A673 (cell line): ENCODE results near the gene SLC29A3. TPM values are rescaled to one million over a fixed set of nuclear protein-coding genes. Genes with fewer than 3 reads are reported as not detected.

Experiments used
- BruUV-seq: library from RNA; stranded (reverse); fragments of 400-500 nt; replicated peaks from 2 replicates; lab custom pipeline; 2021; lab: Mats Ljungman, UMichigan
- CTCF ChIA-PET: fragments of 300-600 bp; sonication (Branson Sonifier 250); formaldehyde crosslinking; loops from one replicate; lab custom pipeline; 2022; ENCODE audit warnings: antibody characterized with exemption; lab: Charles Lee
- POLR2A ChIA-PET: fragments of 300-600 bp; sonication (Branson Sonifier 250); formaldehyde crosslinking; loops from one replicate; lab custom pipeline; 2022; ENCODE audit warnings: antibody characterized with exemption; ENCODE audit not compliant: low non-redundant PET; lab: Charles Lee
- DNase-seq: peaks from one replicate; pipeline ENCODE4 v3.0.0-alpha.2; 2015; ENCODE audit warnings: low spot score
- H3K27ac ChIP-seq: fragments of 200-600 bp; sonication (generic); 2 replicates; pipeline ENCODE4 v1.5.1; 2016; ENCODE audit warnings: mixed run types, low read depth, mild to moderate bottlenecking, mixed read lengths, antibody characterized with exemption, low read length; ENCODE audit not compliant: poor library complexity, severe bottlenecking
- H3K27me3 ChIP-seq: fragments of 200-600 bp; sonication (generic); replicated peaks from 2 replicates; pipeline ENCODE4 v1.6.1; 2017; ENCODE audit warnings: mixed run types, low read depth, mild to moderate bottlenecking, mixed read lengths, antibody characterized with exemption, low read length; ENCODE audit not compliant: insufficient read depth, poor library complexity
- H3K36me3 ChIP-seq: fragments of 200-600 bp; sonication (generic); 2 replicates; pipeline ENCODE4 v1.6.1; 2016; ENCODE audit warnings: mixed run types, mild to moderate bottlenecking, mixed read lengths, antibody characterized with exemption, low read length; ENCODE audit not compliant: insufficient read depth, poor library complexity, severe bottlenecking
- H3K4me1 ChIP-seq: fragments of 200-600 bp; sonication (generic); 2 replicates; pipeline ENCODE4 v1.6.1; 2017; ENCODE audit warnings: mixed run types, mild to moderate bottlenecking, mixed read lengths, antibody characterized with exemption, low read length; ENCODE audit not compliant: insufficient read depth, poor library complexity, severe bottlenecking
- H3K4me3 ChIP-seq: fragments of 200-600 bp; sonication (generic); 2 replicates; pipeline ENCODE4 v1.5.1; 2016; ENCODE audit warnings: low read depth, mixed run types, mild to moderate bottlenecking, mixed read lengths, low read length; ENCODE audit not compliant: poor library complexity, severe bottlenecking
- H3K9me3 ChIP-seq: fragments of 200-600 bp; sonication (generic); 2 replicates; pipeline ENCODE4 v1.6.1; 2016; ENCODE audit warnings: mixed run types, low read depth, mild to moderate bottlenecking, mixed read lengths, antibody characterized with exemption, low read length; ENCODE audit not compliant: poor library complexity, severe bottlenecking
- CTCF ChIP-seq: fragments of 300-800, 200-600 bp; sonication (generic); conservative IDR thresholded peaks from 2 replicates; pipeline ENCODE4 v1.5.1; 2017; ENCODE audit warnings: low read depth, mild to moderate bottlenecking, antibody characterized with exemption, low read length, moderate library complexity, mixed read lengths
- EZH2 ChIP-seq: fragments of 200-600 bp; sonication (generic); IDR thresholded peaks from 2 replicates; pipeline ENCODE4 v1.6.1; 2017; ENCODE audit warnings: borderline replicate concordance, low read depth, mild to moderate bottlenecking, mixed read lengths, antibody characterized with exemption, low read length; ENCODE audit not compliant: poor library complexity, severe bottlenecking
- intact Hi-C: fragments of 100-400 bp; cut with micrococcal nuclease; formaldehyde crosslinking; loops from one replicate; pipeline ENCODE4 v1.10.0; 2022; ENCODE audit not compliant: unreplicated experiment
- total RNA-seq: library from RNA; stranded (reverse); gene quantifications from 2 replicates; pipeline ENCODE4 v1.2.3, GENCODE V29; 2021

The SLC29A3 gene
- total RNA-seq, 1 experiment from 2014 or later = 6.1 TPM

DNA sequence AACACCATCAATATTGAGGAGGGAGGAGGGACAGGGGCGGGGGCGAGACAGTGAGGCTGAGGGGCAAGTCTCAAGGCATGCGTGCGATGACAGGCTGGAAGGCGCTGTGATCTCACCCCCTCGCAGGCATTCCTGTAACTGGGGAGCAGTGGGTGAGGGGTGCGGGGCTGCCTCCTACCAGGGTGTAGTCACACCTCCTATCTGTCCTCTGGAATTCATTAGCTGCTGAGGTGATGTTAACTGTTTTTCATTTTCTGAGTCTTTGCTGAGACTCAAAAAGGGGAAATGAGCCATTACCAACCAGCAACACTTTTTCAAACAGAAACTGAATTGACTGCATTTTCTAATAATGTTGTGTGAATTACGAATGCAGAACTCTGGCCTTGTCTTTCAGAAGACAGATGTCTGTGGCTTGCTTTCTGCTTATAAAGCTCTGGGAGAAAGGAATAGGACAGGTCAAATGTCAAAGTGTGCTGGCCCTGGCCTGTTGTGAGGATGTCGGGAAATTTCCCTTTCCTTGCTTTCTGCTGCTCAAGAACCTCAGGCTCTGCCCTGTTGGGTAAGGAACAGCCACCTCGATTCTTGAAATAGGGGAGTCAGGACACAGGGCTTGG lies 53.9 kb downstream of the SLC29A3 start:
- no peak for DNase-seq
- ChIA-PET POLR2A (no interaction called here), CTCF (no interaction called here)
- no TSS peak for BruUV-seq
- TF ChIP-seq EZH2 = no peak
- TF ChIP-seq CTCF = no peak
- H3K9me3 ChIP-seq = no peaks in the 10 kb centered on the region
- peaks cover 5% of the 10 kb centered on the region for H3K4me1 ChIP-seq
- H3K27ac ChIP-seq = no peak overlapping the region
- H3K36me3 ChIP-seq = no peaks in the 10 kb centered on the region
- intact Hi-C loops = no loop called here
- no peak overlapping the region for H3K4me3 ChIP-seq
- H3K27me3 ChIP-seq = no peaks in the 10 kb centered on the region

GRCh38 chr10:71374481-71375233 lies 55.6 kb downstream of the SLC29A3 start:
- intact Hi-C loops = no loop called here
- H3K9me3 ChIP-seq = no peaks in the 10 kb centered on the region
- POLR2A ChIA-PET = no interaction called here
- H3K4me3 ChIP-seq = no peak overlapping the region
- no TSS peak for BruUV-seq
- DNase-seq = no peak
- H3K27ac ChIP-seq = no peak overlapping the region
- no peaks in the 10 kb centered on the region for H3K27me3 ChIP-seq
- H3K36me3 ChIP-seq = no peaks in the 10 kb centered on the region
- TF ChIP-seq CTCF (no peak), EZH2 (no peak)
- CTCF ChIA-PET = no interaction called here
- H3K4me1 ChIP-seq = peaks cover 5% of the 10 kb centered on the region

DNA sequence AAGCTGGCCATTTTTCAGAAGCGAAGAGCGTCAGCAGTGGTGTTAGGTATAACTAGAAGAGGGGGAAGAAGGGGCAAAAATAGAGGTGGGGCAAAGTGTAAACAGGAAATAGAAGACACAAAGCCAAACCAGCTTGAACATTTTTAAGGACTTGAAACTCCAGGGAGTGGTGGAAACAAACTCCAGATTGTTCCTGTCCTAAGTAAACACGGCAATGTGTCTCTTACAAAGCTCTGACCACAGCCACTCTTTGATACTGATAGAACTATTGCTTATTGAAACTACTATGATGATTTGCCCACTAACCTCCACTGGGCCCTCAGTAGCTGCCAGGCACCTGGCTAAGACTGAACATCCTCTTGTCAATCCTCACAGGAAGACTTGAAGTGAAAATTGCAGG lies 56.9 kb downstream of the SLC29A3 start:
- Histone ChIP-seq H3K27me3 (no peaks in the 10 kb centered on the region), H3K36me3 (no peaks in the 10 kb centered on the region), H3K9me3 (no peaks in the 10 kb centered on the region), H3K27ac (no peak overlapping the region), H3K4me1 (peaks cover 5% of the 10 kb centered on the region), H3K4me3 (no peak overlapping the region)
- DNase-seq = no peak
- TF ChIP-seq CTCF = no peak
- no peak for TF ChIP-seq EZH2
- BruUV-seq = no TSS peak
- ChIA-PET POLR2A (no interaction called here), CTCF (no interaction called here)
- intact Hi-C loops = no loop called here
